CD4-positive, alpha-beta T cell treated with Interleukin-6 at 100 ng/mL for 8 hours (primary cell): ENCODE data around the gene ALPP.
"Not testable (repeated sequence)": the region's sequence is repeated elsewhere in the genome, so short reads cannot be mapped to it uniquely, and the experiment has no call there.

Experiments used
- DNase-seq: peaks from one replicate; pipeline ENCODE4 v3.0.0-alpha.2; 2020; ENCODE audit warnings: mixed read lengths, low spot score

The ALPP gene

GRCh38 chr2:232341061-232341738 lies 37.4 kb upstream of the ALPP start:
- no peak for DNase-seq

- no peak for DNase-seq
These were observed 36.8 kb upstream of the ALPP start for GRCh38 chr2:232341739-232342126.

GRCh38 chr2:232342635-232343565 lies 35.7 kb upstream of the ALPP start:
- no peak for DNase-seq

DNA sequence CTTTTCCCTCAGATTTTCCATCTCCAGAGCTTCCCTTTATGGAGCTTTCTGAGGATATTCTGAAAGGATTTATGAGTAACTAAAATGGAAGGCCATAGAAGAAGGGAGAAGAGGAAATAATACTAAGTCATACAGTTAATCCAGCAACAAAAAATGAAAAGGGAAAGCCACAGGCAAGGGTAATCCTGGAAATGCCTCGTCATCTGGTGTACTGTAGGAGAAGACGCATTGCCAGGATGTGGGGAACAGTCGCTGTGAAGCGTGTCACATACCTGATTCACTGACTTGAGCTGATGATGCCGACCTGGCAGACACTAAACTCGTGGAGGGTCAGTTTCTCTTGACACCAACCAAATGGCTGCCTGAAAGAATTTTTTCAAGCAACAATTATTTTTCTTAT lies 34.7 kb upstream of the ALPP start:
- no peak for DNase-seq

DNA sequence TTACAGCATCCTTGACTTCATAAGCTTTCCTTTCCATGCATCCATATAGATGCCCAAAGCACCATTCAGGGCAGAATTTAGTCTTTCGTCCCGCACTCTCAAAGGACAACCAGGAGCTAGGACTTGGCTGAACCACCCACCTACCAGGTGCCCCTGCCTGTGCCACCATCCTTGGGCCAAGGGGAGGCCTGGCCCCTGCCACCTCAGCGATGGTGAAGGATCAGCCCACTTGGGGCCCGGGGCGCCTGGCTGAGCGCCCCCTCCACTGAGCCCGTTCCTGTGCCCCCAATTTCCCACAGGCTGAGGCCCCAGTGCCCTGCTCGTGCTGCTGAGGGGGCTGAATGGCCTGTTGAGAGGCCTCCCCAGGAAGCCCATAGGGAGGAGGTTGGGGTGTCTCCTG lies 33.3 kb upstream of the ALPP start:
- no peak for DNase-seq

DNA sequence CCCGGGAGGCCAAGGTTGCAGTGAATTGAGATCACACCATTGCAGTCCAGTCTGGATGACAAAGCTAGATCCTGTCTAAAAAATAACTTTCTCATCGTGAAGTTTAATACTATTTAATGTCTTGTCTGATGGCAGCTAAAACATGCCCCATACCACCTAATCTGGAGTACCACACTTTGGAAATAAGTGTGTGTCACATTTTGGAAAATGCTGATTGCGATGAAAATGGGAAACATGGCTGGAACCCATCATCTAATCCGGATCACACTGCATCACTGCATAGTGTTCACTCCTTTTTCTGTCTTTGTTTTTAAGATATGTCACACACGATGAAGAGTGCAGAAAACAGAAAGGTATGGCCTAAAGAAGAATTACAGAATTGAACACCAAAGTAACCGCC lies 31.2 kb upstream of the ALPP start:
- no peak for DNase-seq

DNA sequence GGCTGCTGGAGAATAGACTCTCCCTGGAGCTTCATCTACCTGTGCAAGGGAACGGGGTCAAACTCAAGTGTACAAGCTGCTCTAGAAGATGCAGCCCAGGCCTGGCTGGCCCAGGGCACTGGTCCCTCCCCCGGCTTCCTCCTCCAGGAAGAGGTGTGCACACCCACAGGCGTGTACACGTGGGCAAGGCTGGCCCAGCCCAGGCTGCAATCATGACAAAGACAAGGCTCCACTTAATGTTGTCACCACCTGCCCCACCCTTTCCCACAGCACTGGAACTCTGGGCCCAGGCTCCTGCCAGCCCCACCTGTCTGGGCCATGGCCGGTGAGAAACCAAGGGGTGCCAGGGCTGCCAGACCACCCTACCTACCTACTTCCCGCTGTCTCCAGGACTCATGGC lies 29.6 kb upstream of the ALPP start:
- no peak for DNase-seq

DNA sequence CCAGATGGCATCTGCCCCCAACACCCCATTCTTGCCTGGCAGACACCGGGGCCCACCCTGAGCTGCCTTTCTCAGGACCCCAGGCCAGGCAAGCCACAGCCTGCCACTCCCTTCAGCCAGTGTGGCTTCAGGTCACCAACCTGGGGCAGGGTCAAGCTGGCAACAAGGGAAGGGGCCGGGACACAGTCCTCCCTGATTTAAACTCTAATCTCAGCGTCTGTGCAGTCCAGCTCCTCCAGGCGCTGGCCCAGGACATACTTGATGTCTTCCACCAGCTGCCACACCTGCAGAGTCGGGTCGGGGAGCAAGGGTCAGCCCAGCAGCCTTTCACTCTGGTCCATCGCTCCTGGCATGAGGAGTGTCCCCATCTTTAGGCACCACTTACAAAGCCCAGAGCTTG lies 29.0 kb upstream of the ALPP start:
- no peak for DNase-seq

- no peak for DNase-seq
These were observed 28.5 kb upstream of the ALPP start for GRCh38 chr2:232349946-232350635.

DNA sequence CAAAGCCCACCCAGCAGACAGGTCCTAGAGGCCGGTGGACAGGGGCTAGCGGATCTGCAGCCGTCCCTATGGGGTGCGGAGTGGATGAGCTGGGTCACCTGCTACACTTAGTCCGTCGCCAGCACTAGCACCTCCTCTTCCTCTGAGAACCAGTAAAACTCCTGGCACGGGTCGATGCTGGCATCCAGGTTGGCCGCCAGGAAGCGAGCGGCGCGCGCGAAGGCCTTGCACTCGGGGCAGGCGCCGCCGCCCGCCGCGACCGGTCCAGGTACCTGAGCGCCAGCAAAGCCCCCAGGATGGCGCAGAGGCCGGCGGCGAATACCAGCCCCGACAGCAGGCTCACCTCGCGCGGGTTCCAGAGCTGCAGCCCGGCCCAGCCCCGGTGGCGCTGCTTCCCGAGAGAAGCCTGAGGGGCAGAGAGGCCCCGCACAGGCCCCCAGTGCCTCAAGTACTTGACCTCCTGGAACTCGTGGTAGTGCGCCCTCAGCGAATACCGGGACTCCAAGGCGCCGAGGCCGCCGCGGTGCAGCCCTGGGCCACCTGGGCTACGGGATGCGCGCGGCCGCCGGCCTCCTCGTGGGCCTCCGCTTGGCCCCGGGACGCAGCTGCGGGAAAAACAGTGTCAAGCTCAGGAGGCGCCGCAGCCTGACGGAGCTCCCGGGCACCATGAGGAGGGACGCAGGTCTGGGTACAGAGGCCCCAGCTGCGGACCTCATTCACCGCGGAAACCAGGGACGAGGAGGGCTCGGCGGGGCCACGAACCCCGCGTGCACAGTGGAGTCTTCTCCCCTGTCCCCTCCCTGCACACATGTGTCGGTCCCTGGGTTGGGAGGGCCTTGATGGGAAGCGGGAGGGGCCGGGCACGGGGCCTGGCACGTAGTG lies 27.5 kb upstream of the ALPP start:
- no peak for DNase-seq

DNA sequence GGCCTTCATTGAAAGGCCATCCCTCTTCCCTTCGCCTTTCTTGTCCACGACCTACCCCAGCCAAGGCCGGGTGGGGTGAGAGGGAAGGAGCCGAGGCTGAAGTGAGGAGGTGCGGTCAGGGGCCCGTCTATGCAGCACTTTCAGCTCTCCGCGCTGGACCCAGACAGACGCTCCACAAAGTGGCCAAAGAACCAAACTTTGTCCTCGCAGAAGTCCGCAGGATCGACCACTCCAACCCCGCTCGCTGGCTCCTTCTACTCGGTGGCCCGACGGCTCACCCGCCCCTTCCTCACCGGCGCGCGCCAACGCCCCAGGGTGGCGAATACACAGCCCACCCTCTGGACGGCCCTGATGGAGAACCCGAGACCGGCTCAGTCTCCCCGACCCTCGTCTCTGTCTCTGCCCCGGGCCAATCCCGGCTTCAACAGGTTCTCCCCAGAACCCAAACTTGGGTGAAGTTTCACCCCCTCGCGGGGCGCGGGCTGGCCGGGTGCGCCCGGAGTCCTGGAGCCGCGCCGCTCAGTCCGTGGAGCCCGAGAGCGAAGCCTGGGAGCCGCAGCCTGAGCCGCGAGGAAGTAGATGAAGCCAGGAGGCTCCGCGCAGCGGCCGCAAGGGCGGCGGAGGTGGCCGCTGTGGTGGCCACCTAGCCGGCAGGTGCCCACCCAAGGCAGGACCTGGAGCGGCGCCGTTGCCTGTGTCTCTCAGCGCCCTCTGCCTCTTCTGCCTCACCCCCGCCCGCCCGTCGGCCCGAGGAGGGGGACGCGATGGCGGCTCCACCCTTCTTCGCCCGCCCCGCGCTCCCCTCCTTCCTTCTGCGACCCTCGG lies 26.7 kb upstream of the ALPP start:
- DNase-seq, result no peak

DNA sequence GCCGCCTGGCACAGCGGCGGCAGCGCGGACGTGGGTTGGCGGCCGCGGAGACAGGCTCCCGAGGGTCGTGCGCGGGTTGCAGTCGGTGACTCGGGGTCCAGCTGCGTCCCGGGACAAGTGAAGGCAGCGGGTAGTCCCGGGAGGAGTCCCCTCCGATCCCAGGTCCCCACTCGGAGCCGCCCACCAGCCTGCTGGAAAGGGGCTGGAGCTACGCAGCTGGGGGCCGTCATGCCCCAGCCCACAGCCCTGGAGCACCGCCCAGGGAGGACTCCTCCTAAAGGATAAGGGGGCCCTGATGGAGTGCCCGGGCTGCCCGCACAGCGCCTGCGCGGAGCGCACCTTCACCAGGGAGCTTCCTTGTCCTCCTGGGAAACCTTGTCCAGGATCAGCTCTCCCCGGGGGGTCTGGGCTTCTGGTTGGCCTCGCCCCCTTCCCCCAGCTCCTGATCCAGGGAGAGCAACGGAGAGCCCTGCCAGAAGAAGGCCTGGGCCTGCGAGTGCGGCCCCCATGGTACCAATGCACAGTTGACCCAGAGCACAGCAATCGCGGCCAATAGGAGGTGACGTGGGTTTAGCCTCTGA lies 25.9 kb upstream of the ALPP start:
- no peak for DNase-seq

DNA sequence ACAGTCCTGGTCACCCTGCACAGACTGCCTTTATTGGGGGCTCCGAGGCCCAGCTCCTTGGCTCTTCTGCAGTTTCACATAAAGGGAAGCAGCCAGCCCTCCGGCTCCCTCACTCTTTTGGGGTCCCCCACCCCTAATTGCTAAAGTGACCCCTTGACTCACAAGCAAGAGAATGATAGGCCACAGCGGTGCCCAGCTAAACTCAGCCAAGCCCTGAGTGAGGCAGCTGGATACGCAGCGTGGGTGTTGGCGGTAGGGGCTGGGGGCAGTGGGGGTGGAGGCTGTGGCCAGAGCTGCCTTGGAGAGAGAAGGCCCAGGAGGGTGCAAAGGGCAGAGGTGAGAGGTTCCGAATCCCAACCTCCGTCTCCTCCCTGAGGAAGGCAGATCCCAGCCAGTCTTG lies 25.5 kb upstream of the ALPP start:
- no peak for DNase-seq

DNA sequence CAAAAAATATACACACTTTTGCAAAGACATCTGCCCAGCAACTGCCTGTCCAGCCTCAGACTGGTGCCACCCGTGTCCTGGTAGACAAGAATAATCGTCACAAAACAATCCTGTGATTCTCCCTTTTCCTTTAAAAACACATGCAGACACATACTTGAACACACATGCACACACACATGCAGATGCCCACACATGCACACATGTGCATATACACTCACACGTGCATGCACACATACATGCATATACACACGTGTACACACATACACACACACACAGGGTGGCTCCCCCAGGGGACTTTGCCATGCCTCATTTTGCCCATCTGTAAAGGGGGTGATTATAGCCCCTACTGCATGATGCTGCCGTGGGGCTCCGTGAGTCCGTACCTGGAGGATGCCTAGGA lies 24.9 kb upstream of the ALPP start:
- no peak for DNase-seq

- no peak for DNase-seq
These were observed 24.5 kb upstream of the ALPP start for GRCh38 chr2:232354069-232354468.

DNA sequence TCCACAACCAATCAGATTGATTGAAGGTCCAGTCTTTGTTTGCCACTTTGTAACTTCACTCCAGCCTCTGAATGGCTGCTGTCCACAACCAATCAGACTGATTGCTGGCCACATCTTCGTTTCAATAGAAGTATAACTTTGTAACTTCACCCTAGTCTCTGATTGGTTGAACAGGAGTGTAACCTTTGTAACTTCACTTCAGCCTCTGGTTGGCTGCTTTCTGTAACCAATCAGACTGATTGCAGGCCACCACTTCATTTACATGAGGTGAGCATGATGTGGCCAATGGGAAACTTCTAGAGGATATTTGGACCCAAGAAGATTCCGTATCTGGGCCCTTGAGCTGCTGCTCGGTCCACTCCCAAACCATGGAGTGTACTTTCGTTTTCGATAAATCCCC lies 16.9 kb upstream of the ALPP start:
- DNase-seq, result no peak

GRCh38 chr2:232362174-232362900 lies 16.2 kb upstream of the ALPP start:
- DNase-seq, result no peak

- not testable (repeated sequence) for DNase-seq
These were observed 15.3 kb upstream of the ALPP start for GRCh38 chr2:232363064-232363783.
